ENCODE data around the gene GUCD1. TPM values are rescaled to one million over a fixed set of nuclear protein-coding genes. Genes with fewer than 3 reads are reported as not detected.

GUCD1 gene
- total RNA-seq, 1 donor = 96.6 TPM

GRCh38 chr22:24496234-24496633 lies 58.7 kb downstream of the GUCD1 start:
- DNase-seq (ENCODE audit: low read depth) = no peak
- H3K4me3 ChIP-seq (ENCODE audit: low read depth, low read length) = no peak overlapping the region
- no peak for TF ChIP-seq CTCF (IDR thresholded peaks at IDR 0.05; ENCODE audit: insufficient read depth, low read length)

GRCh38 chr22:24495365-24495675 lies 59.6 kb downstream of the GUCD1 start:
- no peak overlapping the region for H3K4me3 ChIP-seq (ENCODE audit: low read depth, low read length)
- TF ChIP-seq CTCF (IDR thresholded peaks at IDR 0.05; ENCODE audit: insufficient read depth, low read length) = no peak
- DNase-seq (ENCODE audit: low read depth) = no peak

DNA sequence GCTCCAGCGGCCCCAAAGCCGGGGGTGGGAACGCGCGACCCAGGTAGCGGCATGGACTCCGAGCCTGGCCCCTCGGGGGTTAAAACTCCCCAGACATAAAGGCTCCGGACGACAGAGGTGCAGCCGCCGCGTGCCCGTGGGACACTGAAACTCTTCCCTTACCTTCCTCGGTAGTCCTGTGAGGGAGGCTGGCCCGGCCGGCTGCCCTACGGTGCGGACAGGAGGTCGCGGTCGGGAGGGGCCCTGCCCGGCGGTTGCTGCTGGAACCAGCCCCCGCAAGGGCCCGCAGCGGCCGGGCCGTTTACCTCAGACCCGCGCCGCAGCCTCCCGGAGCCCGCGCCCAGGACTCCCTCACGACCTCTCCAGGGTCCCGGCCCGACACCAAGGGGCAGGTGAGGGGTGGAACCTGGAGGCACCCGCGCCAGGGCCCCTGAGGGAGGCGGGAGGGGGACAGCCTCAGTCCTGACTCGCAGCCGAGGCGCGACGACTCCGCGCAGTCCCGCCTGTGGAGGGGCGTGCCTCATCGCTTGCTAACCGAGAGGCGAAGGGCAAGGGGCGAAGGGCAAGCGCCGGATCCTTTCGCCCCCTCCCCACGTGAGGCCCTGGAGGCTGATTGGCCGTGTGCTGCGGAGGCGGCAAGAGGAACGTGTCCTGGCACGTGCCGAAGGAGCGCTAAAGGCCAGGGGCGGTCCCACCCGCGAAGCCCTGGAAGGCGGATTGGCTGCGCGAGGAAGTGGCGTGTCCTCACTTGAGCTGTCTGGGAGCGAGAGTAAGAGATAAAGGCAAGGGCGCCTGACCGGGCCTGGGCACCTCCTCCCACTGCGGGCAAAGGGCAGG lies 60.2 kb downstream of the GUCD1 start, which contains the start of gene UPB1:
UPB1 (plus strand) TSS at position 805 of the 837 bp plus-strand sequence. CDS start 72 bp downstream, outside the sequence.
- no peak for TF ChIP-seq CTCF (IDR thresholded peaks at IDR 0.05; ENCODE audit: insufficient read depth, low read length)
- H3K4me3 ChIP-seq (ENCODE audit: low read depth, low read length) = no peak within 1 kb of the TSS
- no peak for DNase-seq (ENCODE audit: low read depth)

- TF ChIP-seq CTCF (IDR thresholded peaks at IDR 0.05; ENCODE audit: insufficient read depth, low read length) = no peak
- no peak for DNase-seq (ENCODE audit: low read depth)
- H3K4me3 ChIP-seq (ENCODE audit: low read depth, low read length) = no peak overlapping the region
Measured at GRCh38 chr22:24494167-24494527, 60.8 kb downstream of the GUCD1 start.

DNA sequence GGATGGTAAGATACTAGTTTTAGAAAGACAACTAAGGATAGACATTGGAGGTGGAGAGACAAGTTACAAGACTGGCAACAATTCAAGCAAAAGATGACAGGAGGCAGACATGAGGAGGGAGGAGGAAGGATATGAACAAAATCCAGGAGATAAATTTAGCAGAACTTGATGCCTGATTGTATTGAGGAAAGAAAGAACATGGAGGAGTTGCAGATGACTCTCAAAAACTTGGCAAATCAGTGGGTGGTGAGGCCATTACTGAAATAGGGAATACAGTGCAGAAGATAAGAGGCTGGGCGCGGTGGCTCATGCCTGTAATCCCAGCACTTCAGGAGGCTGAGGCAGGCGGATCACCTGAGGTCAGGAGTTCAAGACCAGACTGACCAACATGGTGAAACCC lies 62.5 kb downstream of the GUCD1 start:
- no peak for TF ChIP-seq CTCF (IDR thresholded peaks at IDR 0.05; ENCODE audit: insufficient read depth, low read length)
- no peak overlapping the region for H3K4me3 ChIP-seq (ENCODE audit: low read depth, low read length)
- no peak for DNase-seq (ENCODE audit: low read depth)

Other genes with a start within 250 kb of the GUCD1 start
- 0.45 and 0.74 TPM in 2 replicates for gene ADORA2A, start 127.5 kb downstream of the GUCD1 start, total RNA-seq (ENCODE audit: low replicate concordance)
- 0.90 TPM in 1 of 2 replicates, not detected in the other for gene UPB1, start 59.8 kb downstream of the GUCD1 start, total RNA-seq (ENCODE audit: low replicate concordance)
- 50.7 and 112 TPM in 2 replicates for gene SNRPD3, start 861 bp upstream of the GUCD1 start, total RNA-seq (ENCODE audit: low replicate concordance)
- 4.0 and 6.0 TPM in 2 replicates for gene LRRC75B, start 37.9 kb upstream of the GUCD1 start, total RNA-seq (ENCODE audit: low replicate concordance)
- 0.65 and 1.1 TPM in 2 replicates for gene GGT1, start 48.1 kb upstream of the GUCD1 start, total RNA-seq (ENCODE audit: low replicate concordance)
- not detected in 2 replicates for gene PIWIL3, start 219.6 kb upstream of the GUCD1 start, total RNA-seq (ENCODE audit: low replicate concordance)

All from fibroblast of the aortic adventitia (primary cell).